Suprapubic skin (tissue), 4 donors: ENCODE measurements around the gene ERVW-1.

Experiments
- POLR2A ChIP-seq, 2 donors: fragments of 450-650 bp; IDR thresholded peaks; one replicate each; pipeline ENCODE4 v1.6.1; 2017; ENCODE audit warnings: antibody characterized with exemption in 2 of 2, mild to moderate bottlenecking in 2 of 2, moderate library complexity in 2 of 2
- POLR2AphosphoS5 ChIP-seq, 3 donors: sonication (generic); formaldehyde crosslinking; IDR thresholded peaks; one replicate each; pipeline ENCODE4 v1.6.1; 2017; ENCODE audit warnings: antibody characterized with exemption in 3 of 3

- no peak for TF ChIP-seq POLR2AphosphoS5 (IDR thresholded peaks at IDR 0.05)
- no peak for TF ChIP-seq POLR2A (IDR thresholded peaks at IDR 0.05)
Observed at GRCh38 chr7:92462560-92462959, 15.2 kb downstream of the ERVW-1 start.
